GM12891 (cell line): ENCODE results near the gene PARP11. TPM values are rescaled to one million over a fixed set of nuclear protein-coding genes. Genes with fewer than 3 reads are reported as not detected.

Experiments
- DNase-seq: peaks from one replicate; pipeline ENCODE4 v3.0.0; 2011; ENCODE audit warnings: low spot score; ENCODE audit not compliant: insufficient read length
- FAIRE-seq: peaks from 2 replicates; lab custom pipeline; 2011; peaks lifted over from hg19 to GRCh38; lab: Jason Lieb, UNC
- PAX5 ChIP-seq: IDR thresholded peaks from 2 replicates; pipeline ENCODE4 v1.6.1; 2011; ENCODE audit warnings: low read length, moderate library complexity, mild to moderate bottlenecking; ENCODE audit not compliant: insufficient read depth, severe bottlenecking
- POLR2A ChIP-seq: IDR thresholded peaks from 2 replicates; pipeline ENCODE4 v1.6.1; 2011; ENCODE audit warnings: low read depth, low read length, control low read depth
- POLR2AphosphoS5 ChIP-seq: IDR thresholded peaks from 2 replicates; pipeline ENCODE4 v1.6.1; 2011; ENCODE audit warnings: low read depth, low read length, control low read depth
- POU2F2 ChIP-seq: IDR thresholded peaks from 2 replicates; pipeline ENCODE4 v1.6.1; 2011; ENCODE audit warnings: low read depth, mild to moderate bottlenecking, control low read depth, low read length, moderate library complexity
- SPI1 ChIP-seq: IDR thresholded peaks from 2 replicates; pipeline ENCODE4 v1.6.1; 2011; ENCODE audit warnings: low read depth, low read length, control low read depth
- TAF1 ChIP-seq: IDR thresholded peaks from 2 replicates; pipeline ENCODE4 v1.6.1; 2011; ENCODE audit warnings: low read depth, low read length, control low read depth
- polyA plus RNA-seq: library from polyadenylated mRNA; unstranded; fragments of >200 nt; gene quantifications from one replicate; pipeline ENCODE4 v1.2.1, GENCODE V29; 2012; ENCODE audit warnings: low read depth, missing spikeins, inconsistent platforms; ENCODE audit not compliant: missing spikeins

PARP11 gene, protein sequence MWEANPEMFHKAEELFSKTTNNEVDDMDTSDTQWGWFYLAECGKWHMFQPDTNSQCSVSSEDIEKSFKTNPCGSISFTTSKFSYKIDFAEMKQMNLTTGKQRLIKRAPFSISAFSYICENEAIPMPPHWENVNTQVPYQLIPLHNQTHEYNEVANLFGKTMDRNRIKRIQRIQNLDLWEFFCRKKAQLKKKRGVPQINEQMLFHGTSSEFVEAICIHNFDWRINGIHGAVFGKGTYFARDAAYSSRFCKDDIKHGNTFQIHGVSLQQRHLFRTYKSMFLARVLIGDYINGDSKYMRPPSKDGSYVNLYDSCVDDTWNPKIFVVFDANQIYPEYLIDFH
- polyA plus RNA-seq, result 3.9 TPM

DNA sequence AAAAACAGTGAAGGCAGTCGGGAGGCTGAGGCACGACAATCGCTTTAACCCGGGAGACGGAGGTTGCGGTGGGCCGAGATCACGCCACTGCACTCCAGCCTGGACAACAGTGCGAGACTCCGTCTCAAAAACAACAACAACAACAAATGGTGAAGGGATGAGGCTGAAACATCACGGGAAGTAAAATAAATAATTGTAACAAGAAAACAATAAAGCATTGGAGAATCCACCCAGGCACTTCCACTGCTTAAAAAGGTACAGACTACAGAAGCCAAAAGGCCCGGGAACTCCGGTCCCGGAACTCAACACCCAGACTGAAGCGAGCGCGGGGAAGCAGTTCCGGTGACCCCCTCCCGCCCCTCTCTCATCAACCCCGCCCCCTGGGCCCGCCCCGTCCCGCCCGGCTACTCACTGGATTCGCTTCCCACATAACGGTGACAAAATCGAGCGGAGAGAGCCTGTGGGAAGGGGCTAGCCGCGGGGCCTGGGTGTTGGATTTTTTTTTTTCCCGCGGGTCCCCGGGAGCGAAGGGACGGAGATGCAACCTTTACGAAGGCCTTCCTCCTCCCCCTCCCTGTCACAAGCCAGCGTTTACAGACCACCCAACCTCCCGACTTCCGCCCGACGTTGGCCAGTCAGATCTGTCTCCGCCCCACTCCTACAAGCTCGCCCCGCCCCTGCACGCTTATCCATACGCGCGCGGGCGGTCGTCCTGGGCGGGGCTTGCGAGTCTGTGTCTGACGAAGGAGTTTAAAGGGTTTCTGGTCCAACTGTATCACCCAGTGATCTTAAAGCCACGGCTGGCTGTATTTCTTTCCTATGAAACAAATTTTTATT, at the start of gene PARP11:
TSS of gene PARP11 (minus strand) at position 600 of the 837 bp plus-strand sequence. CDS start at position 430, 170 bp downstream.
- DNase-seq, result peak; percentile 73
- peak; percentile 98 for FAIRE-seq
- no peak for TF ChIP-seq PAX5
- TF ChIP-seq POLR2A, result peak; percentile 75; the same call in 1 of the 2 replicates
- peak; percentile 67 for TF ChIP-seq SPI1
- TF ChIP-seq TAF1, result peak; percentile 58; the same call in 1 of the 2 replicates
- TF ChIP-seq POLR2AphosphoS5, result peak; percentile 48; the same call in 1 of the 2 replicates
- TF ChIP-seq POU2F2, result no peak

DNA sequence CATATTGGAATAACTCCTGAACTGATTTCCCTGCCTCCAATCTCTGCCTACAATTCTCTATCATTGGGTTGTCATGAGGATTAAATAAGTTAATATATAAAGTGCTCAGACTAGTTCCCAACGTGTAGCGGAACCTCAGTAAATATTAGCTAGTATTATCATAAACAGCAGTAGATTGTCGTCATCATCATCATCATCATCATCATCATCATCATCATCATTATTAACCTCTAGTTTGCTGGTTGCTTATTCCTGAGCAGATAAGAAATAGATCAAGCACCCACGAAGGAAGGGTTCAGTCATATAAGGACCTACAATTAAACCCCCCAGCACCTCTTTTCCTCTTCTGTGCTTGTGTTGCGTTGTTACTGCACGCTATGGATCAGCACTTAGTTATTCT, 48.8 kb upstream of the PARP11 start:
- no peak for TF ChIP-seq POU2F2
- no peak for TF ChIP-seq POLR2A
- TF ChIP-seq SPI1, result no peak
- no peak for TF ChIP-seq POLR2AphosphoS5
- no peak for TF ChIP-seq TAF1
- TF ChIP-seq PAX5, result no peak
- FAIRE-seq, result no peak
- no peak for DNase-seq

DNA sequence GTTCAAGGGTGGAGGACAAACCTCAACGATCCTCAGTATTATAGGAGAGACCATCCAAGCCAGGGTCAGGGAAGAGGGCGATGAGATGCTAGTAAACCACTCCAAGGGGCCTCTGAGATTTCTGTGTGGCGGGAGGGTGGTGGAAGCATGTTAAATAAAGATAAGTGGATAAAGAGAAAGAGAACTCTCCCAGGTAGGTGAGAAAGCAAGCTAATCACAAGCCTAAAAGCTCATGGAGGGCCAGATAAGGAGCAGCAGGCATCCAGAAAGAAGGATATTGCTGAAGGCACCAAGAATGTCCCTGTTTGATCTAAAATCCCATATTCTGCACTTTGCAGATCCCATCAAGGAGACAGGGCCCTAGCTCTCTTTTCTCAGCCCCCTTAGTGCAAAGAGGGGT, 48.3 kb upstream of the PARP11 start:
- TF ChIP-seq TAF1, result no peak
- no peak for TF ChIP-seq PAX5
- no peak for TF ChIP-seq SPI1
- no peak for TF ChIP-seq POLR2AphosphoS5
- no peak for TF ChIP-seq POLR2A
- TF ChIP-seq POU2F2, result no peak
- DNase-seq, result no peak
- no peak for FAIRE-seq

DNA sequence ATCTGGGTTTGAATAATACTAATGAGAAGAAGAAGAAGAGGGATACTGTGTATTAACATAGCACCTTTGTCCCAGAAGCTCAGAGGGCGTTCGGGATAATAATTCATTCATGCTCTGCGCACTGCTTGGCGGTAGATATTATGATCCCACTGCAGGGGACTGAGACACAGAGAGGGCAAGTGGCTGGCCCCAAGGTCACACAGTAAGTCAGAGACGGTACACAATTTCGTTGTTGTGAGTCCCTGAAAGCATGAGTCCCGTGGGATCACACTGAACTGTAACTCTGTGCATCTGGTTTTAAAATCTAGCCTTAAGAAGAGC, 47.9 kb upstream of the PARP11 start:
- FAIRE-seq (no peak), DNase-seq (no peak)
- TF ChIP-seq POLR2A (no peak), POLR2AphosphoS5 (no peak), PAX5 (no peak), SPI1 (no peak), TAF1 (no peak), POU2F2 (no peak)

DNA sequence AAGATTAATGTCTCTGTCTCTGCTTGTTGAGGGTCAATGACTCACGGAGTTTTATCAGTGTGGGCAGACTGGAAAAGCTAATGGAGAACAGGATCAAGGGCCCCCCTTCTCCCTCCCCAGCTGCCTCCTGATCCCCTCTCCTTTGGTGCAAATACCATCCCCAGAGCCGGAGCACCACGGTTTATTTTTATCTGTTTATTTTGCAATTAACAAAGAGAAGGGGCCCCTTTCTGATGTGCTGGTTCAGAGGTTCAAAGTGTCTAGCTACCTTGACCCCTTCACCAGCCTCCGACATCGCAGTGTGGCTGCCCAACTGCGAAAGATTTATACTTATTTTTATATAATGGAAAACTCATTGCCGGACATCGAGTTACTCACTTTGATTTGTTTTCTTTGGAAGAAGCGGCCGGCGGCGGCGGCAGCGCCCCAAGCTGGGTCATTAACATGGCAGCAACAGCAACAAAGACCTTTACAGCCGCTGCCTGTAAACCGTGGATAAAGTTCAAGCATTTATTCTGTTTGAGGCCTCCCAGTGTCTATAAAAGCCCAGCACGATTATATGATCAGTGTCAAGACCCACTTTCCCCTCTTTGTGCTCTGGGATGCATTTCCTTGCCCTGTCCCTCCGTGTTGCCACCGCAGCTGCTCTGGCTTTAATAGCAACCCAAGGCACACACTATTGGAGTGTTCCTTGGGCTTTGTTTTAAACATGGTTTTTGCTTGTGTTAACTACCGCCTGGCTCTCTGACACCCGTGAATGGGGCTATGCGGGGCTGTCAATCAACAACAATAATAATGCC, 47.4 kb upstream of the PARP11 start:
- FAIRE-seq (no peak), DNase-seq (no peak)
- TF ChIP-seq TAF1, result no peak

DNA sequence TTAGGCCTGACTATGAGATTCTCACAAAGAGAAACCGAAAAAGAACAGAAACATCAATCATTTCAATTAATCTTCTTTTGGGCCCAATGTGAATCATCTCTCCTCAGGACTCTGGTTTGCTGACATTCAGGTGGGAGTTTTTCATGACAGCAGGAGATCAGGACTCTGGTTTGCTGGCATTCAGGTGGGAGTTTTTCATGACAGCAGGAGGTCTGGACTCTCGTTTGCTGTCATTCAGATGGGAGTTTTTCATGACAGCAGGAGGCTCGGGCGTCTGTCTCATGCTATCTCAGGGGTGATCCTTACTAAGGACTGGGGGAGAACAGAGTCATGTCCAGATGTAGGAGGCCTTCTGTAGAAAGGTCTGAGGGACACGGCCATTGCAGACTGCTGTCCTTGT, 40.1 kb upstream of the PARP11 start:
- FAIRE-seq (no peak), DNase-seq (no peak)

DNA sequence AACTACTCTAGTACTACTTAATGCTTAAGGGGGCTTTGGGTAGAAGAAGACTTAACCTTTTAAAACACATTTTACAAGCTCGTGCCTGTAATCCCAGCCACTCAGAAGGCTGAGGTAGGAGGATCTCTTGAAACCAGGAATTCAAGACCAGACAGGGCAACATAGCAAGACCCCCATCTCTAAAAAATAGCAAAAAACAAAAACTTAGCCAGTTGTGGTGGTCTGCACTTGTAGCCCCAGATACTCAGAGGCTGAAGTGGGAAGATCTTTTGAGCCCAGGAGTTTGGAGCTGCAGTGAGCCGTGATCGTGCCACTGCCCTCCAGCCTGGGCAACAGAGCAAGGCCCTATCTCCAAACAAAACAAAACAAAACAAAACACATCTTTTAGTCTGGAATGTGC, 39.7 kb upstream of the PARP11 start:
- FAIRE-seq (no peak), DNase-seq (no peak)
- TF ChIP-seq POLR2AphosphoS5 (no peak), PAX5 (no peak), POLR2A (no peak), POU2F2 (no peak), SPI1 (no peak), TAF1 (no peak)

More for the DNA sequence above, 40.1 kb upstream of the PARP11 start:
- TF ChIP-seq PAX5, result no peak
- TF ChIP-seq POLR2A, result no peak
- TF ChIP-seq POU2F2, result no peak
- TF ChIP-seq POLR2AphosphoS5, result no peak
- TF ChIP-seq TAF1, result no peak

DNA sequence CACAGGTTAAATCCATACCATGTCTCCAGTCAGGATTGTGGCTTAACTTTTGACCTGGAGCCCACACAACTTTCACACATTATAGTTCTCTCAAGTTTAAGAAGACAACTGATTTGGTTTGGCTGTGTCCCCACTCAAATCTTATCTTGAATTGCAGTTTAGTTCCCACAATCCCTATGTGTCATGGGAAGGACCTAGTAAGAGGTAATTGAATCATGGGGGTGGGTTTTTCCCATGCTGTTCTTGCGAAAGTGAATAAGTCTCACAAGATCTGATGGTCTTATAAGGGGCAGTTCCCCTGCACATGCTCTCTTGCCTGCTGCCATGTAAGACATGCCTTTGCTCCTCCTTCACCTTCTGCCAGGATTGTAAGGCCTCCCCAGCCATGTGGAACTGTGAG, 38.2 kb upstream of the PARP11 start:
- DNase-seq (no peak), FAIRE-seq (no peak)
- TF ChIP-seq POU2F2 (no peak), SPI1 (no peak), TAF1 (no peak), POLR2AphosphoS5 (no peak), PAX5 (no peak), POLR2A (no peak)

DNA sequence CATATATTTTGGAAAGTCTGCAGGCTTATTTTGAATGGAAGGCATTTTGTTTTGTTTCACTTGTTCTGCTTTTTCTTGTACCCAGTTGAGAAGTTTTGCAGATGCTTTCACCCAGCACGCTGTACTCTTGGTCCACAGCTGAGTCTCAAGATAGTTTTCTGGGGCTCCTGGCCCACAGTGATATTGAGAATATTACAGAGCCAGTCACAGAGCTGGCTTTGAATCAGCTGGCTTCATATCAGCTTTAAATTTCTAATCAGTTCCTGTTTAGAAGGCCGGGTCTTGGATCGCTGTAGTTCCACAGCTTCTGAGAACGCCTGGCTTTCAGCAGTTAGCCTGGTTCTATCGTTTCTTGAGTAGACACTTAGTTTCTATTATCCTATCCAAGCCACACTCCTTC, 32.5 kb upstream of the PARP11 start:
- no peak for DNase-seq
- TF ChIP-seq TAF1 (no peak), PAX5 (no peak)
- FAIRE-seq, result no peak

DNA sequence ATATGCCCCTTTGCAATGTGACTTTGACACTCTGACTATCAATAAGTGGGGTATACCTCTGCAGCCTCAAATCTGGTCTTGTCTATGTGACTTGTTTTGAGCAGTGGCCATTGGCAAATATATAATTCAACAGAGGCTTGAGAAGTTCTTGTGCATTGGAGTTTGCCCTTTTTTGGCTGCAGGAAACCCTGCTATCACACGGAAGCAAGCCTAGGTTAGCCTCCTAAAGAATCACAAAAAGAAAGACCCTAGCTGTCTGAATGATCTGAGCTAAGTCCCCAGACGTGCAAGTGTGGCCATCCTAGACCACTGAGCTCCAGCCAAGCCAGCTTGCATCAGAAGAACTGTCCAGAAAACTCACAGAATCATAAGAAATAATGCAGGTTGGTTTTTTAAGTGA, 31.8 kb upstream of the PARP11 start:
- FAIRE-seq (no peak), DNase-seq (no peak)
- TF ChIP-seq POLR2AphosphoS5, result no peak
- TF ChIP-seq PAX5, result no peak
- TF ChIP-seq POLR2A, result no peak
- no peak for TF ChIP-seq POU2F2
- no peak for TF ChIP-seq SPI1
- TF ChIP-seq TAF1, result no peak
